ENCODE measurements around the gene CDR2.

GRCh38 chr16:22418826-22419225 lies 44.4 kb upstream of the CDR2 start:
- TF ChIP-seq CTCF (IDR thresholded peaks at IDR 0.05; ENCODE audit: low read length) (no peak), EZH2 (optimal IDR thresholded peaks at IDR 0.05; ENCODE audit: low read depth, low read length) (no peak), EZH2phosphoT487 (IDR thresholded peaks at IDR 0.05; ENCODE audit: low read length) (no peak)

All from MM.1S (cell line).